OCI-LY7 (cell line): ENCODE data around the gene CACNA2D2. TPM values are rescaled to one million over a fixed set of nuclear protein-coding genes. Genes with fewer than 3 reads are reported as not detected.

Source experiments
- BruUV-seq: library from RNA; stranded (reverse); fragments of 400-500 nt; replicated peaks from 2 replicates; lab custom pipeline; 2021; lab: Mats Ljungman, UMichigan
- CTCF ChIA-PET: fragments of 300-600 bp; sonication (Branson Sonifier 250); formaldehyde crosslinking; loops from one replicate; lab custom pipeline; 2022; ENCODE audit warnings: antibody characterized with exemption; ENCODE audit not compliant: unreplicated experiment; lab: Charles Lee
- POLR2A ChIA-PET: fragments of 300-600 bp; sonication (Branson Sonifier 250); formaldehyde crosslinking; loops from one replicate; lab custom pipeline; 2022; ENCODE audit warnings: antibody characterized with exemption; lab: Charles Lee
- DNase-seq: peaks from one replicate; pipeline ENCODE4 v3.0.0-alpha.2; 2015; ENCODE audit warnings: low spot score
- H2AFZ ChIP-seq: fragments of 200-600 bp; sonication (generic), shearing (Covaris generic); 2 replicates; pipeline ENCODE4 v1.6.1; 2014; ENCODE audit warnings: mild to moderate bottlenecking, antibody characterized with exemption, low read length, moderate library complexity
- H3K27ac ChIP-seq: fragments of 200-600 bp; sonication (generic); 2 replicates; pipeline ENCODE4 v1.5.1; 2014; ENCODE audit warnings: mixed run types, low read depth, mild to moderate bottlenecking, moderate library complexity, low read length, inconsistent platforms; ENCODE audit not compliant: poor library complexity, severe bottlenecking
- H3K36me3 ChIP-seq: fragments of 200-600 bp; sonication (generic); 2 replicates; pipeline ENCODE4 v1.6.1; 2014; ENCODE audit warnings: mild to moderate bottlenecking, antibody characterized with exemption, low read length, moderate library complexity, mixed read lengths; ENCODE audit not compliant: insufficient read depth
- H3K4me1 ChIP-seq: fragments of 200-600 bp; sonication (generic); 2 replicates; pipeline ENCODE4 v1.5.1; 2014; ENCODE audit warnings: mild to moderate bottlenecking, low read length; ENCODE audit not compliant: insufficient read depth, poor library complexity, severe bottlenecking
- H3K4me2 ChIP-seq: fragments of 200-600 bp; sonication (generic); 2 replicates; pipeline ENCODE4 v1.6.1; 2014; ENCODE audit warnings: mild to moderate bottlenecking, low read length
- H3K4me3 ChIP-seq: fragments of 200-600 bp; sonication (generic); 2 replicates; pipeline ENCODE4 v1.5.1; 2014; ENCODE audit warnings: mild to moderate bottlenecking, low read depth, low read length; ENCODE audit not compliant: poor library complexity, severe bottlenecking
- H3K79me2 ChIP-seq: fragments of 200-600 bp; sonication (generic); 2 replicates; pipeline ENCODE4 v1.6.1; 2016; ENCODE audit warnings: low read depth, mild to moderate bottlenecking, low read length, moderate library complexity, mixed read lengths; ENCODE audit not compliant: insufficient read depth
- H3K9me2 ChIP-seq: fragments of 200-600 bp; sonication (generic); 2 replicates; pipeline ENCODE4 v1.6.1; 2016; ENCODE audit warnings: mild to moderate bottlenecking, low read length, mixed read lengths; ENCODE audit not compliant: insufficient read depth
- H3K9me3 ChIP-seq: fragments of 200-600 bp; sonication (generic); 2 replicates; pipeline ENCODE4 v1.6.1; 2014; ENCODE audit warnings: mild to moderate bottlenecking, mixed run types, low read length, mixed read lengths
- H4K20me1 ChIP-seq: fragments of 200-600 bp; sonication (generic); 2 replicates; pipeline ENCODE4 v1.6.1; 2014; ENCODE audit warnings: mild to moderate bottlenecking, antibody characterized with exemption, low read length, moderate library complexity, mixed read lengths; ENCODE audit not compliant: insufficient read depth
- EZH2phosphoT487 ChIP-seq: fragments of 200-600 bp; sonication (generic); IDR thresholded peaks from 2 replicates; pipeline ENCODE4 v1.6.1; 2018; ENCODE audit warnings: low read depth, borderline replicate concordance, mild to moderate bottlenecking, mixed run types, antibody characterized with exemption, low read length, moderate library complexity, mixed read lengths
- intact Hi-C: fragments of 100-400 bp; cut with micrococcal nuclease; formaldehyde crosslinking; loops from one replicate; pipeline ENCODE4 v1.10.0; 2022; ENCODE audit not compliant: unreplicated experiment
- total RNA-seq, 2 experiments: library from RNA; depleted of rRNA in 1 of 2; stranded (reverse); fragments of >200 nt in 1 of 2; shearing (Covaris generic) in 1 of 2; gene quantifications; 2 replicates each; pipeline ENCODE4 v1.2.3, GENCODE V29; 2014 to 2022
- TF ChIP-seq, protein P1 (sequence below): fragments of 200-600 bp; sonication (generic); conservative IDR thresholded peaks from 2 replicates; pipeline ENCODE4 v1.5.1; 2014; ENCODE audit warnings: mild to moderate bottlenecking, antibody characterized with exemption, low read length, moderate library complexity, mixed read lengths

The CACNA2D2 gene
- total RNA-seq, 2 experiments from 2014 or later = 0.09 to 0.21 TPM

DNA sequence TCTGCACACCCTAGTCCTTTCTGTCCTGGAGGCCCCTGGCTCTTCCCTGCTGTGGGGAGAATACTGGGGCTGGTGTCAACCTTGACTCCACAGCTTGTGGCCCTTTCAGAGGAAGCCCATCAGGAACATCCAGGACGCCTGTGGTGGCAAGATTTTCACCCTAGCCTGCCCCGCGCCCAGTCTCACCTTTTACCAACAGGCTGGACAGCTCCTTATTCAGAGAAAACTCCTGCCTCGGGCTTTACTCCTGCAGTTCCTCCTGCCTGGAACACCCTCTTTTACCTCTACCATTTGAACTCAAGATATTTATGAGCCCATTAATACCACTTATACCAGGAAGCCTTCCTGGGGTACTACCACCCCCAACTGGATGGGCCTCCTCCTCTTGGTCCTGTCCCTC is 2.7 kb upstream of the CACNA2D2 start:
- H3K9me3 ChIP-seq = no peaks in the 10 kb centered on the region
- H3K36me3 ChIP-seq = no peaks in the 10 kb centered on the region
- no peaks in the 10 kb centered on the region for H3K9me2 ChIP-seq
- TF ChIP-seq, protein P1, sequence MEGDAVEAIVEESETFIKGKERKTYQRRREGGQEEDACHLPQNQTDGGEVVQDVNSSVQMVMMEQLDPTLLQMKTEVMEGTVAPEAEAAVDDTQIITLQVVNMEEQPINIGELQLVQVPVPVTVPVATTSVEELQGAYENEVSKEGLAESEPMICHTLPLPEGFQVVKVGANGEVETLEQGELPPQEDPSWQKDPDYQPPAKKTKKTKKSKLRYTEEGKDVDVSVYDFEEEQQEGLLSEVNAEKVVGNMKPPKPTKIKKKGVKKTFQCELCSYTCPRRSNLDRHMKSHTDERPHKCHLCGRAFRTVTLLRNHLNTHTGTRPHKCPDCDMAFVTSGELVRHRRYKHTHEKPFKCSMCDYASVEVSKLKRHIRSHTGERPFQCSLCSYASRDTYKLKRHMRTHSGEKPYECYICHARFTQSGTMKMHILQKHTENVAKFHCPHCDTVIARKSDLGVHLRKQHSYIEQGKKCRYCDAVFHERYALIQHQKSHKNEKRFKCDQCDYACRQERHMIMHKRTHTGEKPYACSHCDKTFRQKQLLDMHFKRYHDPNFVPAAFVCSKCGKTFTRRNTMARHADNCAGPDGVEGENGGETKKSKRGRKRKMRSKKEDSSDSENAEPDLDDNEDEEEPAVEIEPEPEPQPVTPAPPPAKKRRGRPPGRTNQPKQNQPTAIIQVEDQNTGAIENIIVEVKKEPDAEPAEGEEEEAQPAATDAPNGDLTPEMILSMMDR = no peak
- TF ChIP-seq EZH2phosphoT487 = no peak
- ChIA-PET POLR2A (no interaction called here), CTCF (no interaction called here)
- no peak overlapping the region for H2AFZ ChIP-seq
- H3K27ac ChIP-seq = no peak overlapping the region
- no peaks in the 10 kb centered on the region for H3K79me2 ChIP-seq
- intact Hi-C loops = no loop called here
- no TSS peak for BruUV-seq
- H3K4me3 ChIP-seq = no peak overlapping the region
- DNase-seq = no peak
- H4K20me1 ChIP-seq = no peaks in the 10 kb centered on the region; the same call in 1 of the 2 replicates
- H3K4me1 ChIP-seq = no peaks in the 10 kb centered on the region
- H3K4me2 ChIP-seq = no peak overlapping the region

DNA sequence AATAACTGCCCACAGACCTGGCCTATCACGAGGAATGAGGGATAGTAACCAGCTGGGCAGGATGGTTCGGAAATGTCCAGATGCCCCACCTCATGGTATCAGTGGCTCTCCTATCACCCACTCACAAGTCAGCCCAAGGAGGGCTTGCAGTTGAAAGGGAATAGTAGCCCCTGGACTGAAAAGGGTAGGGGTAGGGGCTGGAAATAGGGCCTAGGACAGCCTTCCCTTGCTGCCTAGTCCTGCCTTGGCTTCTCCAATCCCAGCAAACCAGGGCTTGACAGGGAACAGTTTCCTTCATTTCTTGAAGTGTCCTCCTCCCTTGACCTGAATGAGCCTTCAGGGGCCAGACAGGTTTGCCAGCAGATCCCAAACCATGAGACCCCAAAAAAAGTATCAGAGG is 1.2 kb upstream of the CACNA2D2 start:
- BruUV-seq = no TSS peak
- no peak overlapping the region for H3K4me3 ChIP-seq

More for the DNA sequence above, 1.2 kb upstream of the CACNA2D2 start:
- Histone ChIP-seq H4K20me1 (no peaks in the 10 kb centered on the region; the same call in 1 of the 2 replicates), H2AFZ (no peak overlapping the region), H3K36me3 (no peaks in the 10 kb centered on the region), H3K9me2 (no peaks in the 10 kb centered on the region), H3K9me3 (no peaks in the 10 kb centered on the region), H3K27ac (no peak overlapping the region), H3K79me2 (no peaks in the 10 kb centered on the region), H3K4me1 (no peaks in the 10 kb centered on the region), H3K4me2 (no peak overlapping the region)
- intact Hi-C loops = no loop called here
- ChIA-PET POLR2A (no interaction called here), CTCF (no interaction called here)
- DNase-seq = no peak
- TF ChIP-seq, protein P1 = no peak
- no peak for TF ChIP-seq EZH2phosphoT487
